HG03565 (cell line): ENCODE results near the gene ASB5.

ENCODE experiments used
- ATAC-seq: cut with Tn5 transposase; IDR thresholded peaks from one replicate; pipeline ENCODE4 v1.9.1; 2021; ENCODE audit warnings: mild to moderate bottlenecking, moderate library complexity; ENCODE audit not compliant: unreplicated experiment

The ASB5 gene

GRCh38 chr4:176185051-176185450, 84.0 kb downstream of the ASB5 start:
- ATAC-seq: no peak
